ENCODE results near the gene UBE2Z.

GRCh38 chr17:48925251-48925990 lies 17.2 kb downstream of the UBE2Z start:
- TF ChIP-seq CTCF (conservative IDR thresholded peaks at IDR 0.05; ENCODE audit: low read depth, low read length) (no peak), POLR2A (IDR thresholded peaks at IDR 0.05; ENCODE audit: low read depth, low read length) (no peak), ELK1 (IDR thresholded peaks at IDR 0.05; ENCODE audit: borderline replicate concordance, low read depth, low read length) (no peak), CHD1 (IDR thresholded peaks at IDR 0.05; ENCODE audit: low read depth, low read length) (no peak), RAD21 (IDR thresholded peaks at IDR 0.05; ENCODE audit: low read length) (no peak), RFX5 (IDR thresholded peaks at IDR 0.05; ENCODE audit: low read depth, low read length) (no peak), FOS (IDR thresholded peaks at IDR 0.05; ENCODE audit: low read depth, low read length) (no peak), BHLHE40 (IDR thresholded peaks at IDR 0.05; ENCODE audit: low read depth, low read length) (no peak)

Measured in IMR-90 (cell line).